Activated T-cell treated with anti-CD3 and anti-CD28 coated beads for 24 hours (primary cell): ENCODE results near the gene HYAL2.

Experiments used
- DNase-seq: peaks from one replicate; pipeline ENCODE4 v3.0.0-alpha.2; 2020; ENCODE audit warnings: low read depth

Gene HYAL2

DNA sequence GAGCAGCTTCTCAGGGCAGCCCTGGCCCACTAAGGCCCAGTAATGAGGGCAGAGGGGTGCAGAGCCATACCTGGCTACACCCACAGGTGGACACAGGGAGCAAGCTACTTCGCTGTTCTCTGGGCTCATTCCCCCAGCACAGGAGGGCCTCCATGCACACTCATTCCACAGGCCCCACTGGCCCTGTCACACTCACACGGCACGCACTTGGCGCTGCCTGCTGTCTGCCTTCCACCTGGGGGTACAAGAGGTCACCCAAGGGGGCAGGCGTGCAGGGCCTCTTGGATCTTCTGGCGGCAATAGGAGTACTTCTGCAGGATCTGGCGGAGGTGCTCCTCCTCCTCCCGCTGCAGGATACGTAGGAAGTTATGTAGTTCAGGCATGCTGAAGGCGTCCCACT lies 7.8 kb upstream of the HYAL2 start:
- no peak for DNase-seq

GRCh38 chr3:50327943-50328691 lies 5.6 kb upstream of the HYAL2 start, which contains the start of gene TUSC2:
TSS of gene TUSC2 (minus strand) at chr3:50328223. CDS start at chr3:50328099, 124 bp downstream.
- peak; percentile 92 for DNase-seq

- DNase-seq = no peak
Observed at GRCh38 chr3:50327129-50327528, 4.6 kb upstream of the HYAL2 start.

- no peak for DNase-seq
Observed at GRCh38 chr3:50326182-50326541, 3.6 kb upstream of the HYAL2 start.

DNA sequence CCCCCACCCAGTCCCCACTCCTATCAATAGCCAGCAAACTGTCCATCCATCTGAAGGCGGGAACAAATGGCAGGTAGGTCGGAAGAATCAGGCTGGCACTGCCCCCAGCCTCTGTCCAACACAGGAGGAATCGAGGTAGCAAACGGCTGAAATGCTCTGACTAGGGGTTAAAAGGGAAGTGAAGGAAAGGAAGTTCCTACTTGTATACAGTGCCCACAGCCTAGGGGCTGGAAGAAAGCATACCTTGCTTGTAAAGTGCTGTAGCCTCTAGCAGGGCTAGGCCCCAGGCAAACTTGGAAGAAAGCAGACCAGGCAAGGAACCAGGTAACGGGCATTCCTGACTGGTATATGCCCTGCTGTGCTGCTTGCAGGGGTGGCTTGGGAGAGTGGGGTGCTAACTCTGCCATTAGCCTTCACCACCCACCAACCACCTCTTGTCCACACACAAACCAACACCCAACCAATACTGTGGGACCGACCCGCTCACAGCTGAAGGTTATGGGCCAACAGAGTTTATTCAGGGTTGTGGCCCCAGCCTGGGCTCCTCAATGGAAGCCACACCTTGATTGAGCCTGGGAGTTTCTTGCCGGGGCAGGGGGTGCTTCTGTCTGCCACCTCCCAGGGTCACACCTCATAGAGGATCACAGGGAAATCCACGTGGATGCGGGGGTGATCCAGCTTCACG lies 3.1 kb upstream of the HYAL2 start:
- no peak for DNase-seq

DNA sequence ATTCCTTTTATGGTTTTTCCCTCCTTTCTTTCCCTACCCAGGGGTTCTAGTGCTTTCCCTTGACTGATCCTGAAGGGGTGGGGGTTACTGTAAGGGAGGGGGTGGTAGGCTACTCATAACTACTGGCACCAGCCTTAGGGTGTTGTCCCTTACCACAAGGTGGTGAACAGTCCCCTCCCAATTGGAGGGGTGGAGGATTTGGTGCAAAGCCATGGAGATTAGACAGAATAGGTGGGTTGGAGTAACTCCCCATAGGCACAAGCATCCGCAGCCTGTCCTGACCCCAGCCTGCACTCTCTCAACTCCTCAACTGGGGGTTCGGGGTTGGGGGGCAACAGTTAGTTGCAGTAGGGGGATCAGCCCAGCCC lies 2.6 kb upstream of the HYAL2 start:
- no peak for DNase-seq

GRCh38 chr3:50324351-50325112 lies 2.0 kb upstream of the HYAL2 start:
- DNase-seq = peak; percentile 39

- DNase-seq = no peak
Observed at GRCh38 chr3:50323614-50324199, 1.2 kb upstream of the HYAL2 start.

DNA sequence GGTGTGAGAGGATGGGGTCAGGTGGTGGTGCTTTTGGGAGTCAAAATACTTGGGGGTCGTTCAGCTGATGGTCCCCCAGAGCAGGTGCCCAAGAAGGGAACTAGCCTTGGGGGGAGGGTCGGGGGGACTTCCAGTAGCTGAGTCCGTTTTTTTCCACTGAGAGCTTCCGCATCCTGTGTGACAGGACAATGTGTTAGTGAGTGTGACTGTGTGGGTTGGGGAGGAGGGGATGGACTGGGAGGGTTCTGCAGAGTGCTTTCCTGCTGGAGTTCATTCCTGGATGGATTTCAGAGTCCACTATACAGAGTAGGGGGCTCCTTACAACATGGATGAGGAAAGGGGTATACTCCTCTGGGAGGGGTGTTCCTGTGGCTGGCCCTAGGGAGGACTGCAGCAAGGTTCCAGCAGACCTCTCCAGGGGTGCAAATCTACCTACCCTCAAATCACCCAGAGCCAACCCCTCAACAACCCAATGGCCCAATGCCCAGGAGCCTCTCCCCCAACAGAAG lies 601 bp upstream of the HYAL2 start:
- DNase-seq = no peak

GRCh38 chr3:50322115-50322385 lies 495 bp downstream of the HYAL2 start:
- no peak for DNase-seq

GRCh38 chr3:50321336-50322114 lies 1.0 kb downstream of the HYAL2 start:
- DNase-seq = peak; percentile 76

GRCh38 chr3:50320853-50321335 lies 1.7 kb downstream of the HYAL2 start:
- DNase-seq = peak; percentile 54

DNA sequence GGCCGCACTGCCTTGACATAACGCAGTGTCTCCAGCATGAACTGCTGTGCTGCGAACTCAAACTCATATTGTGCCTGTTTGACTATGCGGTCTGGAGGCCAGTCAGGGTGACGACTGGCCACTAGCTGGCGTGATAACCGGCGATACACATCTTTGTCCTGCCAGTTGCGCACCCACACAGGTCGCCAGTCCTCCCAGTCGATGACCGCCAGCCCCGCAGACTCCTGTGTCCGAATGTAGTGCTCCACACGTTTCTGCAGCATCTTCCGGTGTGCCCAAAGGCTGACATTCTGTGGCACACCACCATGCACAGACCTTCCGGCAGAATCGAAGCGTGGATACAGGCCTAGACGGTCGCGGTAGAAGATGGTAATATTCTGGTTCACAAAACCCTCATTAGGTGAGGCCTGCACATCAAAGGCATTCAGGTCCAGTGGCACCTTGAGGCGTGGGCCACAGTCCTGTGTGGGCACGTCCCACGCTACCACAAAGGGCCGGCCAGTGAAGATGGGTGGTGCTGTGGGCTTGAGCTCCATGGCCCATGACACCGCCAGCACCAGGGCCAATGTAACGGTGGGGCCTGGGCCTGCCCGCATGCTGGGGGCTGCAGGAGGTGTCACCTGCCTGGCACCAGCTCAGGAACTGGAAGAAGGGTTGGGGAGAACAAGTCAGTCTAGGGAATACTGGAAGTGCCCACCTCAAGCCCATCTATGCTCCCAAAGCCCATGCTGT lies 2.5 kb downstream of the HYAL2 start:
- no peak for DNase-seq

DNA sequence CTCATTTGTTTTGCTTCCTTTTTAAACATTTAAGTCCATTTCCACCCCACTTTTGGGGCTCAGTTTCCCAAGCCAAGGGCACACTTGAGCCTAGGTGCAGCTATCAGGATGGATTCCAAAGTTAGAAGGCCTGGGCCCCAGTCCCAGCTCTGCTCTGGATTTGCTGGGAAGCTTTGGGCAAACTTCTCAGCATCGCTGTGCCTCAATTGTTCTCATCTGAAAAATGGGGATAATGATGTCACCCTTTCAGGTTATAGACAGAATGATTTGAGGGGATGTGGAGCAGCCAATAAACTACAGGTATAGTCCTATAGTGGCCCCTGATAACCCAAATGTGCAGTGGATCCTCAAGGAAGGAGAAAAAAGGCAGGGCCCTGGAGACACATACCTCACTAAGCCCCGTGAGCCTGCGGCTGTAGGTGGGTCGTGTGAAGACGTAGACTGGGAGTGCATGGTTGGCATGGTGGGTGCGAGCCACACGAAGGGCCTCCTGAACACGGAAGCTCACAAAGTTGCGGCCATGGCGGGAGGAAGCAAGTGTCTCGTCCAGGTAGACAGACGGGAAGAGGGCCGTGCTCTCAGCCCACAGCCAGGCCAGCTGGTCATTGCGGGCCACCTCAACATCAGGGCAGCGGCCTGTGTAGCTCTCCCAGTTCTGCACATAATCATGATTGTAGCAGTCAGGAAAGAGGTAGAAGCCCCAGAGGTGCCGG lies 3.2 kb downstream of the HYAL2 start:
- no peak for DNase-seq

- no peak for DNase-seq
Observed at GRCh38 chr3:50318615-50319014, 3.9 kb downstream of the HYAL2 start.

- DNase-seq = no peak
Observed at GRCh38 chr3:50318163-50318562, 4.4 kb downstream of the HYAL2 start.

GRCh38 chr3:50317300-50317699 lies 5.2 kb downstream of the HYAL2 start:
- no peak for DNase-seq

DNA sequence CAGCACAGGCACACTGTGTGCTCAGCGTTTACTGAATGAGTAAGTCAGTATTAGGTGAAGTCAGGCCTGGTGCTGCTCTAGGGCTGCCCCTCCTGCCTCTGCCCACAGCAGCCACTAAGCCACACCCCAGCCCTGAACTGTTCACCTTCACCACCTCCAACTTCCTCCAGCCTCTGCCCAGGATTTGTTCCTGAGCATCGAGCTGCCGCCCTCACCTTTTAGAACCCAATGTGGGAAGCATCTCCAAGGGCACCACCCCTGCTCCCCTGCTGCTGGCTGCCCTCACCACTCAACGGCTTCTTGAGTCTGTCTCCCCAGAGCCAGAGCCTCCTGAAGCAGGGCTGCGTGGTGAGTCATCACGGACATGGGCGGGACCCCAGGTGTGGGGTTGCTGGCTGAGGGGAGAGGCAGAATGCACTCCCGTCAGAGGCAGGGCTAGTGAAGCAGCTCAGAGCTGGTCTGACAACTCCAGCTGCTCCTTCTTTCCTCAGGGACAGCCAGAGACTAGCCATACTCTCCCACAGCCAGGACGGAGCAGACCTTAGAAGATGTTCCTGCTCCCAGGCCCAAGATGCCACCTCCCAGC lies 5.8 kb downstream of the HYAL2 start:
- no peak for DNase-seq

- DNase-seq = no peak
Observed at GRCh38 chr3:50314816-50315215, 7.7 kb downstream of the HYAL2 start.

- DNase-seq = no peak
Observed at GRCh38 chr3:50314342-50314741, 8.2 kb downstream of the HYAL2 start.
